HG02840 (cell line): Measurements from ENCODE around the gene ERC2.
"Not testable (repeated sequence)": the region's sequence is repeated elsewhere in the genome, so short reads cannot be mapped to it uniquely, and the experiment has no call there.

Experiments used
- ATAC-seq: cut with Tn5 transposase; IDR thresholded peaks from one replicate; pipeline ENCODE4 v1.9.1; 2021; ENCODE audit warnings: mild to moderate bottlenecking, moderate library complexity, moderate number of reproducible peaks; ENCODE audit not compliant: unreplicated experiment, low FRiP score

ERC2 gene

DNA sequence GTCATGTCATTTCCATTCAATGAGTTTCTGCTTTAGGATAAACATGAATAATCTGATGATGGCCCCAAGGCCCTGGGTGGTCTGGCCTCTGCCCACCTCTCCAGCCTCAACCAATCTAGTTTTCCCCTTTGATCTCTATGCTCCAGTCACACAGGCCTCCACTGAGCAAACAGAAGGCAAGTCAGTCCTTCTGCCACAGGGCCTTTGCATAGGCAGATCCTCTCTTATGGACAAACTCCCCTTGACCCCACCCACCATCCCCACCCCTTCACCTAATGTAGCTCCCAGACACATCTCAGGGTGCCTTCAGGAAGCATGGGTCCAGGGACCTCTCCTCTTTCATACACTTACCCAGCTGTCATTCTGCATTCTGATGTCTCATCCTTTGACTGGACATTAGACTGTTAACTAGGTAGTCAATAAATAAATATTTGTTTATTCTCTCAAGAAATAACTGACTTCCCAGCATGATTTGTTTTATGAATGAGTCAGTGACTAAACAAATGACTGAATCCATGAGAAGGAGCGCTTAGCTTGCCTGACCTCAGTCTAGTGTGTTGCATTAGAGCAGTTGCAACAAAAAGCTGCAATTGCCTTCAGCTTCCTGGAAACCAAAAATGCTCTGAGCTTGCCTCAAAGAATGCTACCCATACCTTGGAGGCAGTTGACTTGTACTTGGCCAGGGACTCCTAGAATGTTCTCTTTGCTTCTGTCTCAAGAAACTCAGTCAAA lies 594.6 kb downstream of the ERC2 start:
- ATAC-seq = no peak

- ATAC-seq = no peak
Observed at GRCh38 chr3:55870594-55870993, 597.7 kb downstream of the ERC2 start.

- ATAC-seq = no peak
Observed at GRCh38 chr3:55868347-55868746, 599.9 kb downstream of the ERC2 start.

GRCh38 chr3:55863028-55863427 lies 605.2 kb downstream of the ERC2 start:
- ATAC-seq = no peak

- ATAC-seq = no peak
Observed at GRCh38 chr3:55860049-55860721, 608.1 kb downstream of the ERC2 start.

- no peak for ATAC-seq
Observed at GRCh38 chr3:55859305-55859704, 609.0 kb downstream of the ERC2 start.

- no peak for ATAC-seq
Observed at GRCh38 chr3:55858727-55859126, 609.5 kb downstream of the ERC2 start.

DNA sequence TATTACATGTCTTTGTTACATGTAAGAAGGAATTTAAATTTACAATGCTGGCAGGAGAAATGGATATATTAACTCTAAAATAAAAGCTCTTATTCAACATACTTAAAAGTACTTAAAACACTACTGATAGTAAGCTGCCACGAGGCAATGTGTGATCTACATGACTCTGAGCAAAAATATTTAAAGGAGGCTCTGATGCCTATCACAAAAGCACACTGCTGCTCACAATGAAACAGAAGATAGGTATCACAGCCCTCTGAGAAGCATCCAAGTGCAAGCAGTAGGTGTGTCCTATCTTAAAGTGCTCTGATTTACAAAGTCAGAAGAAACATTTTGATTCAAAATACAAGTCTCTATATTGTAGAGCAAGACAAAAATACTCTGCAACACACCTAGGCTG lies 610.0 kb downstream of the ERC2 start:
- ATAC-seq = no peak

GRCh38 chr3:55857633-55858032 lies 610.6 kb downstream of the ERC2 start:
- ATAC-seq = no peak

DNA sequence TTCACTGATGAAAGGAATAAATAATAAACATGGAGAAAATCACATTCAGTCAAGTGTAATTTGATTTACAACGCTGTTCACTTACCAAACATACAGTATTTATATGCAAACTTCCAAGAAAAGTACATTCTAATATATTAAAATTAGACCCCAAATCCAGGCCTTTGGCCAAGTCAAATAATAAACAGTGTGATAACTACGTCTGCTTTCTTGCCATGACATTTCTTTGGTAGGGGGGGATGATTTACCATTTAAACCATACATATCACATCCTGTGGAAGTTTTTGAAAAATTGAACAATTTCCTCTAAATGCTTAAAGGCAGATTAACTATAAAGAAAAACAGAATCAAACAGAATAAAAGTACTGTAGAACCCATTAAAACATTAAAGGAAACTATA lies 613.0 kb downstream of the ERC2 start:
- ATAC-seq = no peak

GRCh38 chr3:55854494-55854893 lies 613.8 kb downstream of the ERC2 start:
- ATAC-seq = no peak

DNA sequence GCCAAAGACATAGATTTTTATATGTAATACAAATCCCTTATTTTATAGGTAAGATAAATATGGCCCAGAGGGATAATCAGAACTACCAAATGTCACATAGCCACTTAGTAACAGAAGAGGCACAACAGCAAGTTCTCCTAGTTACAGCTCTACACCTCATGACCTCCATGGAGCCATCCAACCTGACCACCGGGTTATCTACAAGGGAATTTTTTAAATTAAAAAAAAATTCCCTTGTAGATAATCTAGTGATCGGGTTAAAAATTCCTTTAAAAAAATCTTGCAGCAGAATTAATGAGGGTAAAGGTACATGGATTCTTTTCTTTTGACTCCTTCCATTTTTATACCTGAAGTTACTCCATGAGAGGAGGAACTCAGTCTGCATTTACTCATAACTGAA lies 615.9 kb downstream of the ERC2 start:
- no peak for ATAC-seq

DNA sequence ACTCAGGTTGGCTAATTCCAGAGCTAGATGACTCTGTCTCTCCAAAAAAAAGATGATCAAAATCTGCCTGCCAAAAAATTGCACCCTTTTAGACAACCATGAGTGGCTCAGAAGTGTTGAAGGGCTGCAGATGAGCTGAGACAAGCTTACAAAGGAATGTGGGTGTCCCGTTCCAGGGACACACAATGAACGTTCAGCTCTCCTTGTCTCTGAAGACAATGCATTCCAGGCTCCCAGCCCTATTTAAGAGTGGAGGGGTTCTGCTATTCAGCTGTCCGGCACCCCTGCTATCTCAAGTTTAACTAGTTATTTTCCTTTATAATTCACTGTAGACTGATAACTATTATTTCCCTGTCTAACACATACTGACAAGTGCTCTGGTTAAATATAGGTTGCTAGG lies 626.1 kb downstream of the ERC2 start:
- no peak for ATAC-seq

DNA sequence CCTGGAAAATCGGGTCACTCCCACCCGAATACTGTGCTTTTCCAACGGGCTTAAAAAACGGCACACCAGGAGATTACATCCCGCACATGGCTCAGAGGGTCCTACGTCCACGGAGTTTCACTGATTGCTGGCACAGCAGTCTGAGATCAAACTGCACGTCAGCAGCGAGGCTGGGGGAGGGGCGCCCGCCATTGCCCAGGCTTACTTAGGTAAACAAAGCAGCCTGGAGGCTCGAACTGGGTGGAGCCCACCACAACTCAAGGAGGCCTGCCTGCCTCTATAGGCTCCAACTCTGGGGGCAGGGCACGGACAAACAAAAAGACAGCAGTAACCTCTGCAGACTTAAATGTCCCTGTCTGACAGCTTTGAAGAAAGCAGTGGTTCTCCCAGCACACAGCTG lies 636.4 kb downstream of the ERC2 start:
- not testable (repeated sequence) for ATAC-seq

DNA sequence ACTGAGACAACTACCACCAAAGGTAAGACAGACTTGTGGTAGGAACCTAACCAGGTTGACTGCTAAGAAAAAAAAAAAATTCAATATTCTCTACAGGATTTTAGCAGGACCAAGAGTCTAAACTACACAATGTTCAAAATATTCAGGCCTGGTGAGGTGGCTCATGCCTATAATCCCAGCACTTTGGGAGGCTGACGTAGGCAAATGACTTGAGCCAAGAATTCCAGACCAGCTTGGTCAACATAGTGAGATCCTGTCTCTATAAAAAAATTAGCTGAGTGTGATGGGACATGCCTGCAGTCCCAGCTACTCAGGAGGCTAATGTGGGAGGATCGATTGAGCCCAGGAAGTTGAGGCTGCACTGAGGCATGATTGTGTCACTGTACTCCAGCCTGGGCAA lies 639.6 kb downstream of the ERC2 start:
- ATAC-seq = no peak

- ATAC-seq = no peak
Observed at GRCh38 chr3:55827786-55828185, 640.5 kb downstream of the ERC2 start.

GRCh38 chr3:55826731-55827496 lies 641.4 kb downstream of the ERC2 start:
- ATAC-seq = no peak

DNA sequence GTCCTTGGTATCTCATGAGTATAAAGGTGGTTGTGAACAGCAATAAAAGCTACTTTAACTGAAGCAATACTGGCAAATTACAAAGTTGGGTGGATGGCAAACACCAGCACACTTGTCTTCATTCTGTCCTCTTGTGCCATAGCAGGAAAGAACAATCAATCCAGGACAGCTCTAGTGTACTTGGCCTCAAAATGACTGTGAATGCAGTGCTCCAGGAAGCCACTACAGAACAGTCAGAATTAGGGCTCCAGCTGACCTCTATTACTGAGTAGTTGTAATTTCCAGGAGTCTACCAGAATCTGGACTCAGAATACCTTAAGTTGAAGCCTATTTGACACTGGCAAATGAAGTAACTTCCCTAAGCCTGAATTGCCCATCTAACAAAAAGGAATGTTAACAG lies 642.2 kb downstream of the ERC2 start:
- no peak for ATAC-seq

GRCh38 chr3:55824406-55824805 lies 643.9 kb downstream of the ERC2 start:
- no peak for ATAC-seq

GRCh38 chr3:55823829-55824228 lies 644.4 kb downstream of the ERC2 start:
- ATAC-seq = no peak

DNA sequence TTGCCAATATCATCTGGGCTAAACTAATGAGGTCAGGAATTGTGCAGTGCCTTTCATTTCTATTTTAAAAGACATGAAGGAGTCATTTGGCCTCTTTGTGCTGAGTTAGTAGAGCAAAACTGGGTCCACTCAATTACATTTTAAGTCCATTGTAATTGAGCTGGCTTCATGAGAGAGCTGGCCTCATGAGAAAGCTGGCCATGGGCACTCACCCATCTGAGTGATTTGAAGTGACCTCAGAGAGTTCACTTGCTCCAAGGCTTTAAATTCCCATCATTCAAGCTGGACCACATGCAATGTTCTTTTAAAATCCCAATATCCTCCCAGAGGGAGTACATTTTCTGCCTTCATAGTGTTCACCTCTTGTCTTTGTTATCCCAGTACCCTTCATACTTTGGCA lies 645.3 kb downstream of the ERC2 start:
- no peak for ATAC-seq

DNA sequence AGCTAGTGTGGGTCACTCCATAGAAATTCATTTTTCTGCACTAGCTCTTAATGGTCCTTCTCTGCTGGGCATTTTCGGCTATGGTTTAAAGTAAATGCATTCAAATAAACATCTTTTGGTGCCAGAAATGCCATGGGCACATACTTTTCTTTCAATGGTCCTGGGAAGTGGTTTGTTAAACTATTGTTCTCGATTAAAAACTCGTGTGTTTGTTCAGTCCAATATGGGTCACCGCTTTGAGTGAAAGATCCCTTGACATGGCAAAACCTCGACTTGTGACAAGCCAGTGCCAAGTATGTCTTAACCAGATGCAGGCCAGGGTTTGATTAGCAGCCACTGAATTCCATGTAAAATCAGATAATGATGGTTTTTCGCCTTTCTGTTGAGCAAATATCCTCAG lies 649.3 kb downstream of the ERC2 start:
- no peak for ATAC-seq
